HFF-Myc (cell line): Measurements from ENCODE around the gene TMEM167B.

Experiments used
- DNase-seq: peaks from one replicate; pipeline ENCODE4 v3.0.0-alpha.2; 2011; ENCODE audit warnings: low read depth; ENCODE audit errors: extremely low read depth
- H3K4me3 ChIP-seq: replicated peaks from 2 replicates; pipeline ENCODE4 v1.5.1; 2011; ENCODE audit warnings: low read depth, mild to moderate bottlenecking, control low read depth, low read length
- TF ChIP-seq, protein P1 (sequence below): IDR thresholded peaks from 2 replicates; pipeline ENCODE4 v1.5.1; 2012; ENCODE audit warnings: mild to moderate bottlenecking, low read depth, low read length, control low read depth; ENCODE audit errors: missing control alignments

TMEM167B gene

DNA sequence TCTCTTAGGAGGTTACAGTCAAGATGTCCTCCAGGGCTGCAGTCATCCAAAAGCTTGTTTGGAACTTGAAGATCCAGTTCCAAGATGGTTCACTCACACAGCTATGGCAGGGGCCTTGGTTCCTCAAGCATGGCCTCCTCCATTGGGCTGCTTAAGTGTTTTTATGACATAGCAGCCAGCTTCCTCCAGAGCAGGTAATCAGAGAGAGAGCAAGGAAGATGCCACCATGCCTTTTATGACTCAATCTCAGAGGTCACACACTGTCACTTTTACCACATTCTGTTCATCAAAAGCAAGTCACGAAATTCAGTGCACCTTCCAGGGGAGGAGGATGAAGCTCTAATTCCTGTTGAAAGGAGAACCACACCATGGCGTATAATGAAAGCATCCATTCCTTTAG, 40.5 kb downstream of the TMEM167B start:
- TF ChIP-seq, protein P1, sequence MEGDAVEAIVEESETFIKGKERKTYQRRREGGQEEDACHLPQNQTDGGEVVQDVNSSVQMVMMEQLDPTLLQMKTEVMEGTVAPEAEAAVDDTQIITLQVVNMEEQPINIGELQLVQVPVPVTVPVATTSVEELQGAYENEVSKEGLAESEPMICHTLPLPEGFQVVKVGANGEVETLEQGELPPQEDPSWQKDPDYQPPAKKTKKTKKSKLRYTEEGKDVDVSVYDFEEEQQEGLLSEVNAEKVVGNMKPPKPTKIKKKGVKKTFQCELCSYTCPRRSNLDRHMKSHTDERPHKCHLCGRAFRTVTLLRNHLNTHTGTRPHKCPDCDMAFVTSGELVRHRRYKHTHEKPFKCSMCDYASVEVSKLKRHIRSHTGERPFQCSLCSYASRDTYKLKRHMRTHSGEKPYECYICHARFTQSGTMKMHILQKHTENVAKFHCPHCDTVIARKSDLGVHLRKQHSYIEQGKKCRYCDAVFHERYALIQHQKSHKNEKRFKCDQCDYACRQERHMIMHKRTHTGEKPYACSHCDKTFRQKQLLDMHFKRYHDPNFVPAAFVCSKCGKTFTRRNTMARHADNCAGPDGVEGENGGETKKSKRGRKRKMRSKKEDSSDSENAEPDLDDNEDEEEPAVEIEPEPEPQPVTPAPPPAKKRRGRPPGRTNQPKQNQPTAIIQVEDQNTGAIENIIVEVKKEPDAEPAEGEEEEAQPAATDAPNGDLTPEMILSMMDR: no peak
- H3K4me3 ChIP-seq: no peak overlapping the region
- no peak for DNase-seq

GRCh38 chr1:109131800-109132199, 41.2 kb downstream of the TMEM167B start:
- H3K4me3 ChIP-seq: no peak overlapping the region
- TF ChIP-seq, protein P1: no peak
- DNase-seq: no peak

GRCh38 chr1:109133002-109133706, 42.6 kb downstream of the TMEM167B start:
- DNase-seq: no peak
- TF ChIP-seq, protein P1: no peak
- no peak overlapping the region for H3K4me3 ChIP-seq

GRCh38 chr1:109133815-109134214, 43.3 kb downstream of the TMEM167B start:
- H3K4me3 ChIP-seq: no peak overlapping the region
- TF ChIP-seq, protein P1: no peak
- no peak for DNase-seq

- H3K4me3 ChIP-seq: no peak overlapping the region
- no peak for DNase-seq
- TF ChIP-seq, protein P1: no peak
Measured at GRCh38 chr1:109134423-109134822, 43.9 kb downstream of the TMEM167B start.

DNA sequence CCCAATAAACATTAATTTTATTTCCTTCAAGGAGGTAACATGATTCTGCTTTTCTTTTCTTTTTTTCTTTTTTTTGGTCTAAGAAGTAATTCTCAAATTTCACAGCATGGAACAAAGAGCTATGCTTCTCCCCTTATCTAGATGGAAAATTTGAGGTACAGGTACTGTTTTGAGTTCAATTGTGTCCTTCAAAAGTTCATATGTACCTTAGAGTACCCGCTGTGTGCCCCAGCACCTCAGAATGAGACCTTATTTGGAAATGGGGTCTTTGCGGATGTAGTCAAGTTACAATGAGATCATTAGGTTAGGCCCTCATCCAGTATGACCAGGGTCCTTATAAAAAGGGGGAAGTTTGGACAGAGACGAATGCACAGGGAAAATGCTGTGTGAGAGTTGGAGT, 45.4 kb downstream of the TMEM167B start:
- no peak overlapping the region for H3K4me3 ChIP-seq
- TF ChIP-seq, protein P1: no peak
- no peak for DNase-seq

DNA sequence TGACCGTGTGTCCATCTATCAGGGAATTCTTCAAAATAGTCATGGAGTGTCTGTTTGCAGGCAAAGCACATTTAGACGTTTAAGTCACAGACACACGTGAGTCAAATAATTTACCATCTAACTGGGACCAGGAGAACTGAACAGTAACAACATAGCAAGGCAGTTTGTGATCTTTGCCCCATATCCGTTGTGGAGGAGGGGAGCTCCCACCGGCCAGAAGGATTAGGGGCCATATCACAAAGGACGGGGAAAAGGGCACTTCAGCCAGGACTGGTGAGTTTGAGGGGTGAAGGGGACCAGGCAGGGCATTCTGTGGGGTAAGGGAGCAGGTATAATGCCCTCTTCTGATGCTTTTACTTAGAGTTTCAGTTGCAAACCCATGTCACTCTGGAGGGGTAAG, 46.2 kb downstream of the TMEM167B start:
- no peak overlapping the region for H3K4me3 ChIP-seq
- no peak for DNase-seq
- TF ChIP-seq, protein P1: no peak
